OCI-LY3 (cell line): ENCODE data around the gene CEP135.

Experiments
- EZH2phosphoT487 ChIP-seq: fragments of 200-600 bp; shearing (Covaris generic); IDR thresholded peaks from 2 replicates; pipeline ENCODE4 v1.6.1; 2018; ENCODE audit warnings: antibody characterized with exemption, mixed run types, low read depth
- TF ChIP-seq, protein P1 (sequence below): fragments of 200-600, 300-600 bp; sonication (generic); IDR thresholded peaks from 2 replicates; pipeline ENCODE4 v1.5.1; 2014; ENCODE audit warnings: antibody characterized with exemption, low read length, low read depth

DNA sequence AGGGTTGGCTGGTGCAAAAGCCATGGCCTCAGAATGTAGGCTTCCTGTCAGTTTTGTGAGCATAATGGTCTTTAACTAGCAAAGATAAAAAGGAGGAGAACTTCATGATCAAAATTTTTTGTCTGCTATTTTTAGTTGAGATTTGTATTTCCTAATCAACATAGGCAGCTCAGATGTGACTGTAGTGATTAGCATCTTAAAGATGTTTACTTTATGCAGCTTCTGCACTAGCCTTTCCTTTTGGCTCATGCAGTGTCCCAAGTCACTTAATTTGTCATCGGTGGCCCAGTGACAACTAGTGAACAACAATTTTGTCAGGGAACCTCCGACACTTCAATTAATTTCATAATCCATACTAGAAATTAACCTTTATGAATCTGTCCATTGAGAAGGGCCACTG, 109.8 kb downstream of the CEP135 start:
- TF ChIP-seq, protein P1, sequence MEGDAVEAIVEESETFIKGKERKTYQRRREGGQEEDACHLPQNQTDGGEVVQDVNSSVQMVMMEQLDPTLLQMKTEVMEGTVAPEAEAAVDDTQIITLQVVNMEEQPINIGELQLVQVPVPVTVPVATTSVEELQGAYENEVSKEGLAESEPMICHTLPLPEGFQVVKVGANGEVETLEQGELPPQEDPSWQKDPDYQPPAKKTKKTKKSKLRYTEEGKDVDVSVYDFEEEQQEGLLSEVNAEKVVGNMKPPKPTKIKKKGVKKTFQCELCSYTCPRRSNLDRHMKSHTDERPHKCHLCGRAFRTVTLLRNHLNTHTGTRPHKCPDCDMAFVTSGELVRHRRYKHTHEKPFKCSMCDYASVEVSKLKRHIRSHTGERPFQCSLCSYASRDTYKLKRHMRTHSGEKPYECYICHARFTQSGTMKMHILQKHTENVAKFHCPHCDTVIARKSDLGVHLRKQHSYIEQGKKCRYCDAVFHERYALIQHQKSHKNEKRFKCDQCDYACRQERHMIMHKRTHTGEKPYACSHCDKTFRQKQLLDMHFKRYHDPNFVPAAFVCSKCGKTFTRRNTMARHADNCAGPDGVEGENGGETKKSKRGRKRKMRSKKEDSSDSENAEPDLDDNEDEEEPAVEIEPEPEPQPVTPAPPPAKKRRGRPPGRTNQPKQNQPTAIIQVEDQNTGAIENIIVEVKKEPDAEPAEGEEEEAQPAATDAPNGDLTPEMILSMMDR = no peak
- TF ChIP-seq EZH2phosphoT487 = no peak
